ENCODE measurements around the gene TRMU. TPM values are rescaled to one million over a fixed set of nuclear protein-coding genes. Genes with fewer than 3 reads are reported as not detected.

The TRMU gene
- total and polyA plus RNA-seq, 2 donors (not counting 3 experiments of a cell fraction or from before 2014, with no cell fraction given), result 42.4 to 65.7 TPM

DNA sequence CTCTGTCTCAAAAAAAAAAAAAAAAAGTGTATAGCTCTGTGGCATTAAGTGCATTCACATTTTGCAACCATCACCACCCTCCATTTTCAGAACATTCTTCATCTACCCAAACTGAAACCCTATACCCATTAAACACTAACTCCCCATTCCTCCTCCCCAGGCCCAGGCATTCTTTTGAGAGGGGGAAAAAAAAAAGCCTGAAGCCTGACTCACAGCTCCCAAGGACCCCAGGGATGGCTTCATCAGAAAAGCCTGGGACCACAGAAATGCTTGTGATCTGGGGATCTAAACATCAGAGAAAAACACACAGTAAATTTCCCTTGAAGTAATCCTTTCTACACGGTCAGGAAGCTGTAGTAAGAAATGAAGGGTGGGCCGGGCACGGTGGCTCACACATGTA, 49.5 kb upstream of the TRMU start:
- Histone ChIP-seq H3K79me2 (ENCODE audit: control insufficient read depth, insufficient read depth, low read length) (no peaks in the 10 kb centered on the region), H2AFZ (ENCODE audit: low read depth, low read length) (no peak overlapping the region), H3K9me1 (replicated peaks; ENCODE audit: control insufficient read depth, extremely low read depth, insufficient read depth, low read length) (no peaks in the 10 kb centered on the region), H3K9me3 (replicated peaks; ENCODE audit: control insufficient read depth, insufficient read depth, low read length) (no peaks in the 10 kb centered on the region), H3K27ac (ENCODE audit: insufficient read depth, low read depth, low read length) (no peak overlapping the region), H3K9ac (replicated peaks; ENCODE audit: extremely low read depth, insufficient read depth, low read length) (no peak overlapping the region), H3K4me3 (replicated peaks in 1 of 3; ENCODE audit: insufficient read depth in 1 of 3, low read depth in 1 of 3, low read length in 3 of 3) (no peak overlapping the region), H4K20me1 (replicated peaks; ENCODE audit: control insufficient read depth, extremely low read depth, insufficient read depth, low read length) (no peaks in the 10 kb centered on the region), H3K27me3 (ENCODE audit: control insufficient read depth in 2 of 2, insufficient read depth in 2 of 2, low read length in 2 of 2) (no peaks in the 10 kb centered on the region), H3K36me3 (ENCODE audit: control insufficient read depth in 2 of 2, extremely low read depth in 1 of 2, insufficient read depth in 2 of 2, low read length in 2 of 2) (peaks cover 5 to 21% of the 10 kb centered on the region in 2 experiments), H3K4me2 (ENCODE audit: insufficient read depth, low read length) (no peak overlapping the region), H3K4me1 (ENCODE audit: control insufficient read depth, extremely low read depth, insufficient read depth, low read length) (peaks cover 16% of the 10 kb centered on the region)
- DNase-seq (ENCODE audit: low read depth, low spot score) (no peak), FAIRE-seq (no peak)
- BruUV-seq (replicated peaks), result no TSS peak
- dilution Hi-C loops (cut with MboI; ENCODE audit: extremely low pct_ligation_motif_present, low sequenced_read_pairs) (no loop called here), intact Hi-C loops (cut with micrococcal nuclease) (no loop called here)
- no peak for TF ChIP-seq FOS (IDR thresholded peaks at IDR 0.05; ENCODE audit: borderline replicate concordance, insufficient read depth, low read length)
- no peak for TF ChIP-seq GATA2 (IDR thresholded peaks at IDR 0.05; ENCODE audit: insufficient read depth, insufficient read length, low read depth, low read length)
- no peak for TF ChIP-seq JUN (IDR thresholded peaks at IDR 0.05; ENCODE audit: borderline replicate concordance, insufficient read depth, insufficient read length, low read depth)
- TF ChIP-seq POLR2AphosphoS5 (IDR thresholded peaks at IDR 0.05; ENCODE audit: insufficient read depth, low read depth, low read length), result no peak
- TF ChIP-seq, protein P1, sequence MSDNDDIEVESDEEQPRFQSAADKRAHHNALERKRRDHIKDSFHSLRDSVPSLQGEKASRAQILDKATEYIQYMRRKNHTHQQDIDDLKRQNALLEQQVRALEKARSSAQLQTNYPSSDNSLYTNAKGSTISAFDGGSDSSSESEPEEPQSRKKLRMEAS (IDR thresholded peaks at IDR 0.05; ENCODE audit: insufficient read depth, insufficient read length), result no peak
- TF ChIP-seq, protein P2, sequence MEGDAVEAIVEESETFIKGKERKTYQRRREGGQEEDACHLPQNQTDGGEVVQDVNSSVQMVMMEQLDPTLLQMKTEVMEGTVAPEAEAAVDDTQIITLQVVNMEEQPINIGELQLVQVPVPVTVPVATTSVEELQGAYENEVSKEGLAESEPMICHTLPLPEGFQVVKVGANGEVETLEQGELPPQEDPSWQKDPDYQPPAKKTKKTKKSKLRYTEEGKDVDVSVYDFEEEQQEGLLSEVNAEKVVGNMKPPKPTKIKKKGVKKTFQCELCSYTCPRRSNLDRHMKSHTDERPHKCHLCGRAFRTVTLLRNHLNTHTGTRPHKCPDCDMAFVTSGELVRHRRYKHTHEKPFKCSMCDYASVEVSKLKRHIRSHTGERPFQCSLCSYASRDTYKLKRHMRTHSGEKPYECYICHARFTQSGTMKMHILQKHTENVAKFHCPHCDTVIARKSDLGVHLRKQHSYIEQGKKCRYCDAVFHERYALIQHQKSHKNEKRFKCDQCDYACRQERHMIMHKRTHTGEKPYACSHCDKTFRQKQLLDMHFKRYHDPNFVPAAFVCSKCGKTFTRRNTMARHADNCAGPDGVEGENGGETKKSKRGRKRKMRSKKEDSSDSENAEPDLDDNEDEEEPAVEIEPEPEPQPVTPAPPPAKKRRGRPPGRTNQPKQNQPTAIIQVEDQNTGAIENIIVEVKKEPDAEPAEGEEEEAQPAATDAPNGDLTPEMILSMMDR (IDR thresholded peaks at IDR 0.05; ENCODE audit: extremely low read depth in 1 of 2, insufficient read depth in 1 of 2, low read depth in 1 of 2, low read length in 2 of 2), result no peak
- TF ChIP-seq MYC (IDR thresholded peaks at IDR 0.05; ENCODE audit: low read depth, low read length), result no peak
- TF ChIP-seq POLR2A (IDR thresholded peaks at IDR 0.05; ENCODE audit: low read depth, low read length), result no peak
- TF ChIP-seq EZH2 (IDR thresholded peaks at IDR 0.05; ENCODE audit: borderline replicate concordance, low read depth, low read length, severe bottlenecking), result no peak
- ChIA-PET CTCF (interaction anchor here (0.7 to 2.2 kb wide), 2 partner anchors 16 to 846 kb away, joined by 4 to 7 read pairs; no protein-coding TSS in a partner anchor), POLR2A (no interaction called here)

Data from endothelial cell of umbilical vein (primary cell).